HG03565 (cell line): ENCODE data around the gene AQP6.

Experiments
- ATAC-seq: cut with Tn5 transposase; IDR thresholded peaks from one replicate; pipeline ENCODE4 v1.9.1; 2021; ENCODE audit warnings: mild to moderate bottlenecking, moderate library complexity; ENCODE audit not compliant: unreplicated experiment

Gene AQP6

DNA sequence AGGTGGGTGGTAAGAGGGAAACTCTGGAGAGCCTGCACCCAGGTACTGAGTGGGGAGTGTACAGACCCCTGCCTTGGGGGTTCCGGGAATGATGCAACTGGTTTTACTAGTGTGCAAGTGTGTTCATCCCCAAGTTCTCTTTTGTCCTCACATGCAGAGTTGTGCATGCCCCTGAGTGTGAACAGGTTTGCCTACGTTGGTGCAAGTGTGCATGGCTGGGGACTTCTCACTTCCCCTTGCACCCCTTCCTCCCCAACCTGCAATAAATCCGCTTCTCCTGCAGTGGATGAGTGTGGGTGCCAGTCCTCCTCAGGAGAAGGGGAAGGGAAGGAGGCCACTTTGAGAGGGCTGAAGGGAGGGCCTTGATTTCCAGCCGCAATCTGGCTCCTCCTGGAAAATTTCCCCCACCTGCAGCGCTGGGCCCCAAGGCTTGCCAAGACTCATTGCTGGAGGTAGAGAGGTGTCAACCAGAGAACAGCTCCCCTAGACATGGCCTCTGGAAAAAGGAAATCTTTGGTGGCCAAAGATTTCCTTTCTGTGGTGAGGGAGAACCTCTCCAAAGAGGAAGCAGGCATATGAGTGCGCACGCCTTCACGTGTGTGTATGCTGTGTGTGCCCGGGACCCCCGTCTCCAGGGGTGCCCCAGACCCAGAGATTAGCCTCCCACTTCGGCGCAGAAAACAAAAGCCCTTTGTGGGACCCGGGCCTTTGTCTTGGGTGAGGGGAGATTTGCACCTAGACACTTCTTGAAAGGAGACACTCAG is 16.7 kb upstream of the AQP6 start:
- ATAC-seq: no peak

DNA sequence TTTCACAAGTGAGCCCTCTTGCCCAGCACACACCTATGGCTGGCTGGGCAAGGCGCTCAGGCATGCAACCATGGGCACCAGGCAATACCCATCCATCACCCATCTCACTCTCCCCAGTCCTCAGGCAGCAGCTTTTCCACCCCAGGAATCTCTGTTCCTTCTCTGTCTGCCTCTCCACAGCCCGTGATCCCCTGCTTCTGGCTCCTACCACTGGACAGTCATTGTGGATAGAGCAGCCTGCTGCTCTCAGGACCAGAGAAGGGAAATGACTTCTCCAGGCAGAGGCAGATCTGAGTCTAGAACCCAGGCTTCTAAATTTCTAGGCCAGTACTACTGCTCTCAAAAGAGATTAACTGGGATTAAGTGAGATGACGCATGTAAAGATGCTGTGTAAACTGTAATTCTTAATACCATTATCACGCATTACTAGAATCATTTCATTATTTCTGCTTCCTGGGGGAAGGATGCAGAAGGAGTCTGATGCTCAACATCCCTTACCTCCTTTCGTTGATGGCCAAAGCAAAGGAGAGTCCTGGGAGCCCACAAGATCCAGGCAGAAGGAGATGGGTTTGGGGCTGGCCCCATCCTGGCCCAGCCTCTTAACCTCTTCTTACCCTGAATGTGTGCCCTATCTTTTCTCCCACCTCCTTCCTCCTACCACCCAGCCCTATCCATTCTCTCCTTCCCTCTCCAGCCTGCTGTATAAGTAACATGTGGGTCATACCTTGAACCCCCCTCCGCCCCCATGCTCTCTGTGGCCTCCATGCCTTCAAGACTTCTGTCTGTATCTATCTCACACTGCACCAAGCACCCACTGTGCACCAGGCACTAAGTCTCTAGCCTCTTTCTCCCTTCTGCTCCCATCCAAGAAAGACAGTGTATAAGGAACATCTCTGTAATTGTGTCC is 15.8 kb upstream of the AQP6 start:
- no peak for ATAC-seq

DNA sequence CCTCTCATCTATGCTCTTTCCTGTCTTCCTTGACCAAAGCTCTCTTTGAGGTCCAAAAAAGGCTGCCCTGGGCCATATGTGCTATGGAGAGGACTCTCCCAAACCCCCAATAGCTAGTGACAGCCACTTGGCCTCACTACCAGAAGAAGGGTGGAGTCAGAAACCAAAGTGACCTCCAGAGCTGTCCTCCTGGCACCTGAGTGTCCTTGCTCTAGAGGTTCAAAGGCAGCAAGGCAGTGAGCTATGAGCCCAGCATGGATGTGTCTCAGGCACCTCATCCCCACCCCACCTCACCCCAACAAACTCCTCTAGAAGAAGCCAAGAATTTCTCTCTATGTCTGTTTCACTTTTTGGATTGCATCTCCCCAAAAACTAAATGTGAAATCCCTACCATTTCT is 15.2 kb upstream of the AQP6 start:
- no peak for ATAC-seq

DNA sequence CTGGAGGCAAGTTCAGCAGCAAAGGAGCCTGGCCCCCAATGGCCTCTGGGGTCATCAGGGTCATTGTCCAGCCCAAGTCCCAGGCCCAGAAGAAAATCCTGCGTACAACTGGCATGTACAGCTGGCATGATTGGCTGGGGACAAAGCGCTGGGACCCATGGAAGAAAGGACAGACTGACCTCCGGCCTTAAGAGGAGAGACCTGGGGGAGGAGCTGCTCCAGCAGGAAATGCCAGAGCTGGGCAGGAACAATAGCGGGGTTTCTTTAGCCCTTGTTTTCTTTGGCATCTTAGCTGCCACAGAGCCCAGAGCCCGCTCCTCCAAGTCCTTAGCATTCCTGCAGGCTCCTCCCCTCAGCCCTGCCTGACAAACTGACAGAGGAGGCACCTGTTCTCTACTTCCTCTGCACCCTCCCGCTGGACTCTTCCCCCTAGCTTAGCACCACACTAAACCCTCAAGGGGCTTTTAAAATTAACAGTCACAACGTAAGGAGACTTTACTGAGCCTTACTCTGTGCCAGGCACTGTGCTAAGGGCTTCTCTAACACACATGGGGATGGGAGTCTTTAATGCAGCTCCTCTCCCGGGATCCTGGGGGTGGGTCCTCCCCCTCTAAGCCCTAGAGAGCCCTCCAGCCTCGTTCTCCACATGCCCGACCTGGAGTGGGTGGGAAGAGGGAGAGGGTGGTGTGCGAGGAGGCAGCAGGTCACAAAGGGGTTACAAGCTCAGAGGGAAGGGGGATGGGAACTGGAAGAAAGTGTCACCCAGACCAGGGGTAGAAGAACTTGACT is 12.9 kb upstream of the AQP6 start:
- no peak for ATAC-seq

DNA sequence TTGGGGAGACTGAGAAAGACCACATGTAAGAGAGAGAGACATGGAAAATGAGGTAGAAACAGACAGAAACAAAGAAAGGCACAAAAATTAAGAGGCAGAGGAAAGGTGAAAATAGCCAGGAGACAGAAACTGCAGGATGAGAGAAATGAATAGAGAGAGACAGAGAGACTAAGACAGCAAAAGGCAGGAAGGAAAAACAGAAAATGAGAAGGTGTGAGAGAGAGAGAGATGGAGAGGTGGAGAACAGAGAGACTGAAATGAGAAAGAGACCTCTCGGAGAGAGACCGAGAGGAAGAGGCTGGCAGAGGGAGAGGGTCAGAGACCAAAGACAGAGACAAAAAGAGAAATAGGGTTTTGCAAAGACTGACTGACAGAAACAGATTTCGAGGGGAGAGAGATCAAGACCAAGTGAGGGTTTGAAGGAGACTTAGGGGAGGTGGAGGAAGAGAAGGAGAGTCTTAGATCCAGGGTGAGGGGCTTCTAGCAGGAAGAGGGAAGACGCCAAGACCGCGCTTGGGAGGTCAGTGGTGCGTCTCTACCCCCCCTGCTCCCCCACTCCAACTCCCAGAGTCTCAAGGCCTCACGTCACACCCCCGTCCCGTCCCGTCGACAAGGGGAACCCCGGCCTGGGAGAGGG is 12.2 kb upstream of the AQP6 start:
- ATAC-seq: no peak

DNA sequence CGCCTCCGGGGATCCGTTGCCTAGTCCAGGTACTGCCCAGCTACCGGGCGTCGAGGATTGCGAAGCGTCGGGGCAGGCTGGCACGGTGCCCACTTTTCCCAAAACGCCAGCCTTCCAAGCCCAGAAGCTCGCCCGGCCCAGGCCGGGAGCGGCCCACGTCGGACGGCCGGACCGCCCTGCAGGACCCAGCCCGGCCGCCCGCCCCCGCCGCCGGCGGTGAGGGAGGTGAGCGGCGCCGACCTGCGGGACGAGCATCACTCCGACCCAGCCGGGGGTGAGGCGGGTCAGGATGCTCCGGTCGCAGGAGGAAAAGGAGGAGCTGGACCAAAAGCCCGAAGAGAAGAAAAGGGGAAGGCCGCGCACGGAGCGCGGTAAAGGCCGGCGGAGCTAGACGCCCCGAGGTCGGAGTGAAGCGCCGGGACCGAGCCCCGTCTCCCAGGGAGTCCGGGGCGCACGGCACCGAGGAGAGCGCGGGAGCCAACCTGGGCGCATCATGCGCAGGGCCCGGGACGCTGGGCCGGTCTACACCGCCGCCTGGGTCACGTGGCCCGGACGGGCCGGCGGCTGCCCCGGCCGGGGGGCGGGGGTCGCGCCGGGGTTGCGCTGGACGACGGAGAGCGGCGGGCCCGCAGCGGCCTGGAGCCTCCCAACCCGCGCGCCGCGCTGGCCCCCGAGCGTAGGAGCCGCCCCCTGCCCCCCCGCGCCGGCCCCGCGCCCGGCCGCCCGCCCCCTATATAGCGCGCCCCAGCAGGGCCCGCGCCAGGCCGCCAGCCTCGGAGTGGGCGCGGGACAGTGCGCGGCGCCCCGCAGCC is 11.4 kb upstream of the AQP6 start, which contains the start of gene AQP5:
TSS of gene AQP5 (plus strand) at position 762 of the 812 bp plus-strand sequence. CDS start 146 bp downstream, outside the sequence.
- ATAC-seq: no peak

DNA sequence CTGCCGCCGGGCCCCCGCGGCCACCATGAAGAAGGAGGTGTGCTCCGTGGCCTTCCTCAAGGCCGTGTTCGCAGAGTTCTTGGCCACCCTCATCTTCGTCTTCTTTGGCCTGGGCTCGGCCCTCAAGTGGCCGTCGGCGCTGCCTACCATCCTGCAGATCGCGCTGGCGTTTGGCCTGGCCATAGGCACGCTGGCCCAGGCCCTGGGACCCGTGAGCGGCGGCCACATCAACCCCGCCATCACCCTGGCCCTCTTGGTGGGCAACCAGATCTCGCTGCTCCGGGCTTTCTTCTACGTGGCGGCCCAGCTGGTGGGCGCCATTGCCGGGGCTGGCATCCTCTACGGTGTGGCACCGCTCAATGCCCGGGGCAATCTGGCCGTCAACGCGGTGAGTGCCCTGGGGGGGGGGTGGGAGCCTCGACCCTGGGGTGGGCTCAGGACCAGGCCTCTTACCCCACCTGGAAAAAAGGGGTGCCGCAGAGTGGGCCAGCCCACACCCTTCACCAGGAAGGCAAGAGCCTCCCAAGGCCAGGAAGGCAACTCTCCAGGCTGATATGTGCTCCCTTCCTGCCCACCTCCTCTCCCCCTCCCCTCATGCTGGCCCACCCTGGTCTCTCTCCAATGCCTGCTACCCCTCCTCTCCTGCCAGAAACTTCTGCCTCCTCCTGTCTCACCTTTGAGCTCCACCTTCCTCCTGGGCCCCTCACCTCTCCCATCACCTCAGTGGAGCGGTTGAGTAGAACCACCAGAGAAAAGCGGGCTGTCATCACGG is 10.6 kb upstream of the AQP6 start:
- no peak for ATAC-seq

DNA sequence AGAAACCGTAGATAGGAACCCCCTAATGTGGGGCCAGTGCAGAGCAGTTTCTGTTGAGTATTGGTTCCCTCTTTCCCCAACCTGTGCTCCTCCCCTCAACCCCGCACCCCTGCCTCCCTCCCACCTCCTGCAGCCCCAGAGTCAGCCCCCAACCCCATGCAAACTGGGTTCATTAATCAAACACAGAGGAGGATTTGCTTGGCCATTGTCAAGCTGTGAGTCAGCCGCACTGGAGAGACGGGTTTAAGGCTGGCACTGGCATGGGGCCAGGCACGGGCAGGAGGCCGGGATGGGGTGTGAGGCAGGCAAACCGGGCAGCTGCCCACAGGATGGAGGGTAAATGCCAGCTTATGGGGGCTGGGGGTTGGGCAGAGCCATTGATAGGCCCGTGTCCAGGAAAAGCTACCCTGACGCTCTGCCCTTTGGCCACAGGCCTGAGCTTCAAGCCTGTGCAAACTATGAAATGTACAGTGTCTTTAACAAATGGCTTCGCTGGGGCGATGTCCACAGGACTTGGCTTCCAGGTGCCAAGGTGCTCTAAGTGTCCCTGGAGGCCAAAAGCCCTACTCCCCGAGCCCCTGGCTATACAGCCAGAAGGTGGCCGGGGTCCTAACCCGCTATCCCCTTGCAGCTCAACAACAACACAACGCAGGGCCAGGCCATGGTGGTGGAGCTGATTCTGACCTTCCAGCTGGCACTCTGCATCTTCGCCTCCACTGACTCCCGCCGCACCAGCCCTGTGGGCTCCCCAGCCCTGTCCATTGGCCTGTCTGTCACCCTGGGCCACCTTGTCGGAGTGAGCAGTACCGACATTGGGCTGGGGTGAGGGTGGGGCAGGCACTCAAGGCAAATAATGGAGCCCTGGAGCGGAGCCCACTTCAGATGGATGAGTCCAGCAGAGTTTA is 9.6 kb upstream of the AQP6 start:
- ATAC-seq: no peak

DNA sequence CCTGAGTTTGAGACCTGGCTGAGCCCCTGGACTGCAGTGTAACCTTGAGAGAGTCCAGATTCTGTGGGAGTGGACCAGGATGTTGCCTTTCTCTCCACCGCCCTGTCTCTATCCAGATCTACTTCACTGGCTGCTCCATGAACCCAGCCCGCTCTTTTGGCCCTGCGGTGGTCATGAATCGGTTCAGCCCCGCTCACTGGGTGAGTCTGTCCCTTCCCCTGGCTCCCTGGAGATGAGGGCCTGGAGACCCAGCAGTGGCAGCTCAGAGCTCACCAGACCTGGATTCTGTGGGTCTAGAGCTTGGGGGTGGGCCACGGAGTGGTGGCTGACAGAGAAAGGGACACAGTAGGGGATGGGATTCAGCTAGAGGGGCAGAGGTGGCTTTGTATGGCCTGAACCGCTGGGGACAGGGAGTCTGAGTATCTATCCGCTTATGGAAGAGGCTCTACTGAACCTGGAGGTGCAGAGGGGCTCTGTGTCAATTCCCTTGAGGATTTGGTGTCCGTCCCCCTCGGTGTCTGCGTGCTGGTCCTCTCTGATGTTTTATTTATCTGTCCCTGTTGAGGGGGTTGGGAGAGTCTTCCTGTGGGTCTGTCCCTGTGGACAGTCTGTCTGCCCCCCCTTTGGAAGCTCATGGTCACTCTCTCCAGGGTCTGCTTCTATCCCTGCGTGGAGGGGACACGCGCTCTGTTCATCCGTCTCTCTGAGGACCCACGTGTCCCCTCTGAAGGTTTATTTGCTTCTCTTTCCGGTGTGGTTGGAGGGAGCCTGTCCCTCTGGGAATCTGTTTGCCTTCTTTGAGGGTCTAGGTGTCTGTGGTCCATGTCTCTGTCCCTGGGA is 8.6 kb upstream of the AQP6 start:
- ATAC-seq: no peak

DNA sequence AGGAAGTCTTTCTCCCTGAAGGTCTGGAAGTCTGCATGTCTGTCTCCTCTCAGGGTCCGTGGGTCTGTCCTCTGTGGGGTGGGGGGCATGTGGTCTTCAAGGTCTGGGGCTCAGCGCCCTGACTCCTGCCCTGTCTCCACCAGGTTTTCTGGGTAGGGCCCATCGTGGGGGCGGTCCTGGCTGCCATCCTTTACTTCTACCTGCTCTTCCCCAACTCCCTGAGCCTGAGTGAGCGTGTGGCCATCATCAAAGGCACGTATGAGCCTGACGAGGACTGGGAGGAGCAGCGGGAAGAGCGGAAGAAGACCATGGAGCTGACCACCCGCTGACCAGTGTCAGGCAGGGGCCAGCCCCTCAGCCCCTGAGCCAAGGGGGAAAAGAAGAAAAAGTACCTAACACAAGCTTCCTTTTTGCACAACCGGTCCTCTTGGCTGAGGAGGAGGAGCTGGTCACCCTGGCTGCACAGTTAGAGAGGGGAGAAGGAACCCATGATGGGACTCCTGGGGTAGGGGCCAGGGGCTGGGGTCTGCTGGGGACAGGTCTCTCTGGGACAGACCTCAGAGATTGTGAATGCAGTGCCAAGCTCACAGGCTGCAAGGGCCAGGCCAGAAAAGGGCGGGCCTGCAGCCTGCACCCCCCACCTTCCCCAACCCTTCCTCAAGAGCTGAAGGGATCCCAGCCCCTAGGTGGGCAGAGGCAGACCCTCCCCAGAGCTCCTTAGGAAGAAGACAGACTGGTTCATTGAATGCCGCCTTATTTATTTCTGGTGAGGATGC is 7.7 kb upstream of the AQP6 start:
- no peak for ATAC-seq

DNA sequence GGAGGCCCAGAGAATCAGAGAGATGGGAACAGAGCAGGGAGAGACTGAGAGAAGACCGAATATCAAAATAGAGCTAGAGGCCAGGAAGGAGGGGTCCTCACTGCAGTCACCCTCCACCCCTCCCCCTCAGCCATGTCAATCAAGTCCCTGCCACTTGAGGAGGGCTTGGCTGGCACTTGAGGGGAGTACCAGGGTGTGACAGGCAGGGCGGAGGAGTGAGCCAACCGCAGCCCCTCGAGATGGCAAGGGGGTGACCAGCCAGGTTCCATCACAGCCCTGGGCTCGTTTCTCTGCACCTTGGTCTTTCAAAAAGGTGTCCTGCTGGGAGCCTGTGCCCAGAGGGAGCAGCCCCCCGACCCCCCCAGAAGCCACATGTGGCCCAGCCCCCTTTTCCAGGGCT is 6.9 kb upstream of the AQP6 start:
- no peak for ATAC-seq

DNA sequence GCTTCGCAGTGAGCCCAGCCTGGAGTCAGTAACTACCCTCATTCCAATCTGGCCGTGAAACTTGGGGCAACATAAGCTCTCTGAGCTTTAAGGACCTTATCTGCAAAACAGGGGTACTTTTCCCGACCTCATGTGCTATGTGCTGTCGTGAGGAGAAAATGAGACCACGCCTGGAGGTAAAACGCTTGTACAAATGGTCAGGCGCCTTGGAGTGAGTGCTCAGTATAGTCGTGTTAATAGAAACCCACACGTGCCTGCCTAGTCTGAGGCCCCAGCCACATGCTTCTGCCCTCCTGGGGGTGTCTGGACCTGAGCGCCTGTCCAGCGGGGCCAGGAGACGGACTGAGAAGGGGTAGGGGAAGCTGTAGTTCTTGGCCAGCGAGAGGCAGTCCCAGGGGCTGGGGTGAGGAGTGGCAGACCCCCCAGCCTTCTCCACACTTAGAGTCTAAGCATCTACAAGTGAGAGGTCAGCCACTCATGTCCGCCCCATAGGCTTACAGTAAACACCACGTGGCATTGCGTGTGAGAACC is 6.2 kb upstream of the AQP6 start:
- ATAC-seq: no peak

DNA sequence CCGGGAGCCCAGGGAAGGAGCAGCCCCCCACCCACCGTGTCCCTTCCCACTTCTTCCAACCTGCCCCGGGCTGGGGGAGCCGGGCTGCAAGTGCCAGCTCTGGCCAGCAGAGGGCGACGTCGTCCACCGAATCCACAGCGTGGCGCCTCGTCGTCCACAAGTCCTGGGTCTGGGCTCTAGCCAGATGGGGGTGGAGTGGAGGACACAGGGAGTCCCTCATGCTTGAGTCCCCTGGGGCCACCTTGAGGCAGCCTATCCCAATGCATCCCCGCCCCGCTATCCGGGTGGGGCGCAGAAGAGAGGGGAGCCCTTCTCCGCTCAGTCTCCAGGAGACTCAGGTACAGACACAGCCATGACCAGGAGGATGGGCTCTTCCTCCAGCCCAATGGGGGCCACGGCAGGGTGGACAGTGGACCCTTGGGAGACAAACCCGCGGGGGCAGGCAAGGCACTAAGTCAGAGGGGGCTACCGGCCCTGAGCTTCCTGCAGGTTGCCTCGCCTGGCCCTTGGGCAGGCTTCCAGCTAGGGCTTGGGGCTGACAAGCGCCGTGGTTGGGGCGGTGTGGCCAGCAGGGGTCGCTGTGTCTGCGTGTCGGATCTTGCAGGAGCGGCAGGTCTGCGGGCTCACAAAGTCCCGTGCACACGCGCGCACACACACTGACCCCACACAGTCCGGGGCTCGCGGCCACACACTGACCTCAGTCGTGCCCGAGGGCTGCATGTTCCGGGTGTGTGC is 5.5 kb upstream of the AQP6 start:
- no peak for ATAC-seq

DNA sequence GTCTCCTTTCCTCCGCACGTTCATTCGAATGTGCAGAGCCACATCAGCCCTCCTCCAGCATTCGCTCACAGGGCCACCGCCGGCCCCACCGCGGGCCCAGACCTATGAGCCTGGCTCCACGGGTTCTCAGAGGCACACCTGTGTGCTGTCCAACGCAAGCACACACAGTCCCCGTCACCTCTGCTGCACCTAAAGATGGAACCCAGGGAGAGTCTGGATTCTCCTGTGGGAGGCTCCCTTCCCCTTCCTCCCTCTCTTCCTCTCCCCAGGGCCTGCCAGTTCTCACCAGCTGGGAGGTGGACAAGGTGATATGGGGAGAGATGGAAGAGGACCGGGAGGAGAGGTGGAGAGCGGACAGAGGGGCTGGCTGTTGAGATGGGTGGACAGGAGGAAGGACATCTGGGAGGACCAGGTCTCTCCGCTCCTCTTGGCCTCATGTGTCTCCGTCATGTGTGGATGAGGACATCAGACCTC is 4.9 kb upstream of the AQP6 start:
- no peak for ATAC-seq

DNA sequence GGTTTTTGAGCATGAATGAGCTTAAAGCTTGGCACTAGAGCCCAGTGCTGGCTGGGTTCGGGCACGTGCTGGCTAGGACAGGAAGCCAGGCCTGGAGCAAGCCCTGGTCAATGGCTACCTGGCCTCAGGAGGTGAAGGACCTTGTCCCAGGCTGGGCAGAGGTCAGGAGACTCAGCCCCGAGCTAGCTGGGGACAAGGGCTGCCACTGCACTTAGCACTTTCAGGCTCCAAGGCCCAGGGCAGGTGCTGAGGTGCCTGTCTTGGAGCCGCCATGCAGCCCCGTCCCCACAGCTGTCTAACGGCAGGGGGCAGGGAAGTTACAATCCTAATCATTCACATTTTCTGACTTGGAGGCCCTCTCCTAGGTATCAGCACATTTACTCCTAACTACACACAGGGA is 4.3 kb upstream of the AQP6 start:
- ATAC-seq: no peak
